ENCODE results near the gene ZNF423.

ZNF423 gene

GRCh38 chr16:49628148-49628547 is 227.8 kb downstream of the ZNF423 start:
- DNase-seq (ENCODE audit: insufficient read length, low spot score) (no peak), FAIRE-seq (no peak)
- TF ChIP-seq SPI1 (IDR thresholded peaks at IDR 0.05; ENCODE audit: low read depth, low read length) (no peak), POLR2AphosphoS5 (IDR thresholded peaks at IDR 0.05; ENCODE audit: low read depth, low read length) (no peak), PAX5 (IDR thresholded peaks at IDR 0.05; ENCODE audit: insufficient read depth, low read length, severe bottlenecking) (no peak), POLR2A (IDR thresholded peaks at IDR 0.05; ENCODE audit: low read depth, low read length) (no peak), TAF1 (IDR thresholded peaks at IDR 0.05; ENCODE audit: low read depth, low read length) (no peak), POU2F2 (IDR thresholded peaks at IDR 0.05; ENCODE audit: low read depth, low read length) (no peak)

GRCh38 chr16:49625311-49626065 is 230.4 kb downstream of the ZNF423 start:
- FAIRE-seq (no peak), DNase-seq (ENCODE audit: insufficient read length, low spot score) (no peak)
- TF ChIP-seq TAF1 (IDR thresholded peaks at IDR 0.05; ENCODE audit: low read depth, low read length) (no peak), POLR2AphosphoS5 (IDR thresholded peaks at IDR 0.05; ENCODE audit: low read depth, low read length) (no peak), PAX5 (IDR thresholded peaks at IDR 0.05; ENCODE audit: insufficient read depth, low read length, severe bottlenecking) (no peak), POU2F2 (IDR thresholded peaks at IDR 0.05; ENCODE audit: low read depth, low read length) (no peak), SPI1 (IDR thresholded peaks at IDR 0.05; ENCODE audit: low read depth, low read length) (no peak), POLR2A (IDR thresholded peaks at IDR 0.05; ENCODE audit: low read depth, low read length) (no peak)

GRCh38 chr16:49623501-49624266 is 232.2 kb downstream of the ZNF423 start:
- no peak for FAIRE-seq
- no peak for DNase-seq (ENCODE audit: insufficient read length, low spot score)
- TF ChIP-seq SPI1 (IDR thresholded peaks at IDR 0.05; ENCODE audit: low read depth, low read length) (no peak), POLR2AphosphoS5 (IDR thresholded peaks at IDR 0.05; ENCODE audit: low read depth, low read length) (no peak), TAF1 (IDR thresholded peaks at IDR 0.05; ENCODE audit: low read depth, low read length) (no peak), PAX5 (IDR thresholded peaks at IDR 0.05; ENCODE audit: insufficient read depth, low read length, severe bottlenecking) (no peak), POU2F2 (IDR thresholded peaks at IDR 0.05; ENCODE audit: low read depth, low read length) (no peak), POLR2A (IDR thresholded peaks at IDR 0.05; ENCODE audit: low read depth, low read length) (no peak)

GRCh38 chr16:49622421-49623402 is 233.2 kb downstream of the ZNF423 start:
- TF ChIP-seq PAX5 (IDR thresholded peaks at IDR 0.05; ENCODE audit: insufficient read depth, low read length, severe bottlenecking) (no peak), POU2F2 (IDR thresholded peaks at IDR 0.05; ENCODE audit: low read depth, low read length) (no peak), TAF1 (IDR thresholded peaks at IDR 0.05; ENCODE audit: low read depth, low read length) (no peak), SPI1 (IDR thresholded peaks at IDR 0.05; ENCODE audit: low read depth, low read length) (no peak), POLR2A (IDR thresholded peaks at IDR 0.05; ENCODE audit: low read depth, low read length) (no peak), POLR2AphosphoS5 (IDR thresholded peaks at IDR 0.05; ENCODE audit: low read depth, low read length) (no peak)
- FAIRE-seq (no peak), DNase-seq (ENCODE audit: insufficient read length, low spot score) (no peak)

- DNase-seq (ENCODE audit: insufficient read length, low spot score) (no peak), FAIRE-seq (no peak)
- TF ChIP-seq POLR2A (IDR thresholded peaks at IDR 0.05; ENCODE audit: low read depth, low read length) (no peak), SPI1 (IDR thresholded peaks at IDR 0.05; ENCODE audit: low read depth, low read length) (no peak), TAF1 (IDR thresholded peaks at IDR 0.05; ENCODE audit: low read depth, low read length) (no peak), PAX5 (IDR thresholded peaks at IDR 0.05; ENCODE audit: insufficient read depth, low read length, severe bottlenecking) (no peak), POLR2AphosphoS5 (IDR thresholded peaks at IDR 0.05; ENCODE audit: low read depth, low read length) (no peak), POU2F2 (IDR thresholded peaks at IDR 0.05; ENCODE audit: low read depth, low read length) (no peak)
Observed at GRCh38 chr16:49622084-49622390, 233.9 kb downstream of the ZNF423 start.

GRCh38 chr16:49621241-49622083 is 234.4 kb downstream of the ZNF423 start:
- DNase-seq (ENCODE audit: insufficient read length, low spot score) (no peak), FAIRE-seq (no peak)
- TF ChIP-seq PAX5 (IDR thresholded peaks at IDR 0.05; ENCODE audit: insufficient read depth, low read length, severe bottlenecking), result no peak
- no peak for TF ChIP-seq TAF1 (IDR thresholded peaks at IDR 0.05; ENCODE audit: low read depth, low read length)
- no peak for TF ChIP-seq POLR2AphosphoS5 (IDR thresholded peaks at IDR 0.05; ENCODE audit: low read depth, low read length)
- TF ChIP-seq POU2F2 (IDR thresholded peaks at IDR 0.05; ENCODE audit: low read depth, low read length), result no peak
- no peak for TF ChIP-seq POLR2A (IDR thresholded peaks at IDR 0.05; ENCODE audit: low read depth, low read length)
- TF ChIP-seq SPI1 (IDR thresholded peaks at IDR 0.05; ENCODE audit: low read depth, low read length), result no peak

GRCh38 chr16:49620869-49621240 is 235.1 kb downstream of the ZNF423 start:
- no peak for TF ChIP-seq POLR2A (IDR thresholded peaks at IDR 0.05; ENCODE audit: low read depth, low read length)
- TF ChIP-seq POU2F2 (IDR thresholded peaks at IDR 0.05; ENCODE audit: low read depth, low read length), result no peak
- no peak for TF ChIP-seq TAF1 (IDR thresholded peaks at IDR 0.05; ENCODE audit: low read depth, low read length)
- no peak for TF ChIP-seq SPI1 (IDR thresholded peaks at IDR 0.05; ENCODE audit: low read depth, low read length)
- no peak for TF ChIP-seq PAX5 (IDR thresholded peaks at IDR 0.05; ENCODE audit: insufficient read depth, low read length, severe bottlenecking)
- TF ChIP-seq POLR2AphosphoS5 (IDR thresholded peaks at IDR 0.05; ENCODE audit: low read depth, low read length), result no peak
- FAIRE-seq (no peak), DNase-seq (ENCODE audit: insufficient read length, low spot score) (no peak)

Data from GM12891 (cell line).